Melanocyte of skin (primary cell): ENCODE measurements around the gene B3GNT4. TPM values are rescaled to one million over a fixed set of nuclear protein-coding genes. Genes with fewer than 3 reads are reported as not detected.

Experiments used
- small RNA-seq, 2 donors: library from RNA; depleted of rRNA; stranded (forward); fragments of <200 nt; gene quantifications; one replicate each; pipeline ENCODE3, GENCODE V24; 2012
- total RNA-seq, 2 donors: library from RNA; depleted of rRNA; stranded (reverse); fragments of >200 nt; gene quantifications; 2 replicates each; pipeline ENCODE4 v1.2.3, GENCODE V29; 2012

Gene B3GNT4
- total RNA-seq = 1 to 10 TPM in 1 of 2 donors, under 1 TPM in 1; 0.67 to 1.7 TPM

GRCh38 chr12:122203301-122204166 lies at the start of gene B3GNT4:
TSS of gene B3GNT4 (plus strand) at chr12:122203709. CDS start at chr12:122204619, 910 bp downstream.

GRCh38 chr12:122174155-122174845 lies 29.2 kb upstream of the B3GNT4 start, which contains the start of gene IL31:
TSS of gene IL31 (minus strand) at chr12:122174221. CDS start at chr12:122174172, 49 bp downstream.

GRCh38 chr12:122182887-122183587 lies 20.5 kb upstream of the B3GNT4 start, which contains the start of gene LRRC43:
TSS of gene LRRC43 (plus strand) at chr12:122183123. CDS start at chr12:122183145, 22 bp downstream.

GRCh38 chr12:122225683-122226365 lies 22.3 kb downstream of the B3GNT4 start, which contains the start of gene DIABLO:
TSS of gene DIABLO (minus strand) at chr12:122226052. CDS start at chr12:122226014, 38 bp downstream.

Small RNA genes lying within 50 kb of the gene (small RNA-seq; reads per million reads assigned to genes)
- gene DIABLO = 0.30 to 0.47 reads per million in 2 donors

Other genes with a start within 250 kb of the B3GNT4 start
- 10 to 100 TPM; 10.3 to 10.7 TPM for gene BCL7A, start 181.8 kb upstream of the B3GNT4 start, total RNA-seq
- gene MLXIP, start 125.0 kb upstream of the B3GNT4 start, total RNA-seq = 10 to 100 TPM; 18.6 to 25.3 TPM
- not detected for gene IL31, start 29.5 kb upstream of the B3GNT4 start, total RNA-seq
- 1 to 10 TPM; 1.7 to 2.4 TPM for gene LRRC43, start 20.6 kb upstream of the B3GNT4 start, total RNA-seq
- gene DIABLO, start 22.3 kb downstream of the B3GNT4 start, total RNA-seq = 10 to 100 TPM; 51.6 to 65.3 TPM
- 10 to 100 TPM; 21.7 to 26.0 TPM for gene VPS33A, start 62.8 kb downstream of the B3GNT4 start, total RNA-seq
- 10 to 100 TPM; 59.3 to 80.5 TPM for gene CLIP1, start 219.0 kb downstream of the B3GNT4 start, total RNA-seq